Measurements from ENCODE around the gene IRF7. TPM values are rescaled to one million over a fixed set of nuclear protein-coding genes. Genes with fewer than 3 reads are reported as not detected.
A peak's percentile ranks its signal among the peaks of the same experiment; 100 is the strongest.

Gene IRF7
- total and polyA plus RNA-seq, 9 of the 15 experiments (the other 6 are each of a cell fraction or from before 2014, with no cell fraction given) = 0.27 to 7.6 (median 1.8) TPM

- no TSS peak for BruUV-seq (replicated peaks)
- in situ Hi-C loops (cut with MboI) = no loop called here
- ATAC-seq (no peak), DNase-seq (ENCODE audit: extremely low read depth in 1 of 4, low spot score in 3 of 4) (no peak), FAIRE-seq (no peak)
- WGBS (ENCODE audit: insufficient coverage, low coverage, missing lambda C conversion rate) = 96% methylated on average over 18 of the region's 100 CpGs
- peaks cover 37% of the 10 kb centered on the region; the same call in 2 of the 3 replicates for H3K36me3 ChIP-seq (ENCODE audit: control insufficient read depth, insufficient read depth, low read length)
- no peak within 1 kb of the TSS; a peak in 1 of 4 replicates for H3K9ac ChIP-seq (ENCODE audit: insufficient read depth in 1 of 2, low read depth in 2 of 2, low read length in 2 of 2)
- ChIA-PET CTCF (ENCODE audit: low intra/inter-chr PET ratio) (no interaction called here), POLR2A (no interaction called here)
- no peak within 1 kb of the TSS for H3K4me2 ChIP-seq (ENCODE audit: insufficient read depth, low read length)
- H3K27ac ChIP-seq (ENCODE audit: extremely low read depth, low read depth, low read length) = no peak within 1 kb of the TSS
- no peak within 1 kb of the TSS for H2AFZ ChIP-seq (ENCODE audit: low read depth, low read length)
- no peaks in the 10 kb centered on the region for H3K9me3 ChIP-seq (replicated peaks; ENCODE audit: control insufficient read depth, insufficient read depth, low read depth, low read length)
- no peaks in the 10 kb centered on the region for H3K27me3 ChIP-seq (ENCODE audit: control insufficient read depth in 2 of 2, insufficient read depth in 2 of 2, low read length in 2 of 2)
- no peaks in the 10 kb centered on the region for H3K9me1 ChIP-seq (ENCODE audit: control insufficient read depth, insufficient read depth, low read length)
- intact Hi-C loops (cut with micrococcal nuclease) = no loop called here
- H3K79me2 ChIP-seq (ENCODE audit: control insufficient read depth, insufficient read depth, low read length) = peaks cover 2% of the 10 kb centered on the region; the same call in 1 of the 3 replicates
- peaks cover 0 to 17% of the 10 kb centered on the region in 2 experiments; a peak in 2 of 5 replicates for H3K4me1 ChIP-seq (replicated peaks in 1 of 2; ENCODE audit: control insufficient read depth in 2 of 2, insufficient read depth in 2 of 2, low read length in 2 of 2)
- TF ChIP-seq ZBTB33 (CRISPR knock-in tag; IDR thresholded peaks at IDR 0.05) (peak; percentile 68), ZNF79 (CRISPR knock-in tag; IDR thresholded peaks at IDR 0.05; ENCODE audit: low read depth) (no peak), OTX1 (CRISPR knock-in tag; IDR thresholded peaks at IDR 0.05) (no peak), POLR2G (IDR thresholded peaks at IDR 0.05; ENCODE audit: low read depth, low read length) (peak; percentile 38; the same call in 1 of the 2 replicates), RBBP5 (IDR thresholded peaks at IDR 0.05; ENCODE audit: borderline replicate concordance, insufficient read depth, low read length, poor library complexity, severe bottlenecking) (no peak)
- H4K20me1 ChIP-seq (replicated peaks; ENCODE audit: control insufficient read depth, insufficient read depth, low read length) = no peaks in the 10 kb centered on the region
- no peak within 1 kb of the TSS for H3K4me3 ChIP-seq
Observed at GRCh38 chr11:636511-637332, 21.0 kb upstream of the IRF7 start, which contains the start of gene DRD4. TSS of gene DRD4 (plus strand) at chr11:637269. CDS start at chr11:637305, 36 bp downstream.
